ENCODE measurements around the gene NTM. TPM values are rescaled to one million over a fixed set of nuclear protein-coding genes. Genes with fewer than 3 reads are reported as not detected.

NTM gene
- total RNA-seq, 3 donors from 2014 or later: 0.66 to 9.0 (median 1.0) TPM

DNA sequence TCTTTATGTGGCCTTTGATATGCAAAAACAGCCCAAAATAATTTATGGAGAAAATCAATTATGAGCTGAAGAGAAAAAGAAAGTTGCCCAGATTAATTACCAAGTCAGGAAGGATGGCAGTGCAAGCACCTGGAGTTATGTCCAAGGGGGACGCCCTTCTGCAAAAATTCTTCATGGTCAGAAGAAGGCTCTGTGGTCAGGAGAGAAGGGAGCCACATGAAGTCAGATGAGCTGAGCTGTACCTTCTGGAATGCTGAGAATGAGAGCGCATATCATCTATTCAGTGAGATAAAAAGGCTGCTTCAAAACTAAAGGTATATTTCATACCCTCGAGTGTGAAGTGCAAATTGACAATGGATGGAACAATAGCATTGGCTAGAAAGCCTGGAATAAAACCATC, 607.4 kb downstream of the NTM start:
- H3K4me1 ChIP-seq: no peaks in the 10 kb centered on the region
- no peak for DNase-seq (ENCODE audit: low spot score in 2 of 2)
- no peak overlapping the region for H3K27ac ChIP-seq
- H3K9me3 ChIP-seq: no peaks in the 10 kb centered on the region
- TF ChIP-seq, protein P1, sequence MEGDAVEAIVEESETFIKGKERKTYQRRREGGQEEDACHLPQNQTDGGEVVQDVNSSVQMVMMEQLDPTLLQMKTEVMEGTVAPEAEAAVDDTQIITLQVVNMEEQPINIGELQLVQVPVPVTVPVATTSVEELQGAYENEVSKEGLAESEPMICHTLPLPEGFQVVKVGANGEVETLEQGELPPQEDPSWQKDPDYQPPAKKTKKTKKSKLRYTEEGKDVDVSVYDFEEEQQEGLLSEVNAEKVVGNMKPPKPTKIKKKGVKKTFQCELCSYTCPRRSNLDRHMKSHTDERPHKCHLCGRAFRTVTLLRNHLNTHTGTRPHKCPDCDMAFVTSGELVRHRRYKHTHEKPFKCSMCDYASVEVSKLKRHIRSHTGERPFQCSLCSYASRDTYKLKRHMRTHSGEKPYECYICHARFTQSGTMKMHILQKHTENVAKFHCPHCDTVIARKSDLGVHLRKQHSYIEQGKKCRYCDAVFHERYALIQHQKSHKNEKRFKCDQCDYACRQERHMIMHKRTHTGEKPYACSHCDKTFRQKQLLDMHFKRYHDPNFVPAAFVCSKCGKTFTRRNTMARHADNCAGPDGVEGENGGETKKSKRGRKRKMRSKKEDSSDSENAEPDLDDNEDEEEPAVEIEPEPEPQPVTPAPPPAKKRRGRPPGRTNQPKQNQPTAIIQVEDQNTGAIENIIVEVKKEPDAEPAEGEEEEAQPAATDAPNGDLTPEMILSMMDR (IDR thresholded peaks at IDR 0.05): no peak
- TF ChIP-seq POLR2AphosphoS5 (IDR thresholded peaks at IDR 0.05) (no peak), POLR2A (IDR thresholded peaks at IDR 0.05) (no peak)
- H3K4me3 ChIP-seq: no peak overlapping the region
- intact Hi-C loops (cut with DNase I; ENCODE audit: low total_unique reads): no loop called here
- no peaks in the 10 kb centered on the region for H3K36me3 ChIP-seq
- no peaks in the 10 kb centered on the region for H3K27me3 ChIP-seq

DNA sequence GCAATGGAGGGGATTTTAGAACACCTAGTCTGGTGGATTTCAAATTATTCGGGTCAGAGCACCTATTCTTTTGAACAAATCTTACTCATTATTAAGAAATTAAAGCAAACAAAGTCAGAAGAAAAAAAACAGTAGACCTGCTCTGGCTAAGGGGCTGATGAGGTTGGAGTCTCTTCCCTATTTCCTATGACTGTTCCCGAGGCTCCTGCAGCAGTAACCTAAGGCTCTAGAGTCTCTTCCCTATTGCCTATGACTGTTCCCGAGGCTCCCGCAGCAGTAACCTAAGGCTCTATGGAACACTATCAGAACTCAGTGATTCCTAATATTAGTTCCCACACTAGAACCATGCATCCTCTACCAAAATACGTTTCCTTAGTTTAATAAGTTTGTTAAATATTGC, 607.9 kb downstream of the NTM start:
- H3K4me1 ChIP-seq: no peaks in the 10 kb centered on the region
- no peaks in the 10 kb centered on the region for H3K27me3 ChIP-seq
- no peak for DNase-seq (ENCODE audit: low spot score in 2 of 2)
- H3K9me3 ChIP-seq: no peaks in the 10 kb centered on the region
- no peak overlapping the region for H3K4me3 ChIP-seq
- no peak overlapping the region for H3K27ac ChIP-seq
- H3K36me3 ChIP-seq: no peaks in the 10 kb centered on the region
- intact Hi-C loops (cut with DNase I; ENCODE audit: low total_unique reads): no loop called here
- TF ChIP-seq POLR2A (IDR thresholded peaks at IDR 0.05) (no peak), POLR2AphosphoS5 (IDR thresholded peaks at IDR 0.05) (no peak)
- TF ChIP-seq, protein P1 (IDR thresholded peaks at IDR 0.05): no peak

DNA sequence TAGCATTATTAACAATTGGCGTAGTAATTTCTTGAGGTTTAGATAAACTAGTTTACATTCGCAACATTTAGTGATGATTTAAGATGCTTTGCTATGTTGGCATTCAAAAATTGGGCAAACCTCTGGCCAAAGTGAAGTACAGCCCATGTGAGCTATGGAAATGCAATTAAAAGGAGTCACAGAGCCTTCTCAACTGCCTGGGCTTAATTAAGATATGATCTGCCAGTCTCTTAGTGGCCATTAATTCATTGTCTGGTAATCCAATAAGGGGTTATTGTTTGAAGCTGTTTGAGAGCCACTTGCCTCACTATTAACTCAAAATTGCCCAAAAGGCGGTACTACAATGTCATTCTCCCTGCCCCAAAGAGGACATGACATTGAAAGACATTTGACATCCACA, 608.9 kb downstream of the NTM start:
- TF ChIP-seq POLR2A (IDR thresholded peaks at IDR 0.05) (no peak), POLR2AphosphoS5 (IDR thresholded peaks at IDR 0.05) (no peak)
- TF ChIP-seq, protein P1 (IDR thresholded peaks at IDR 0.05): no peak
- intact Hi-C loops (cut with DNase I; ENCODE audit: low total_unique reads): no loop called here
- Histone ChIP-seq H3K36me3 (no peaks in the 10 kb centered on the region), H3K27me3 (no peaks in the 10 kb centered on the region), H3K27ac (no peak overlapping the region), H3K4me1 (no peaks in the 10 kb centered on the region), H3K4me3 (no peak overlapping the region), H3K9me3 (peaks cover 0 to 6% of the 10 kb centered on the region in 2 donors)
- DNase-seq (ENCODE audit: low spot score in 2 of 2): no peak

DNA sequence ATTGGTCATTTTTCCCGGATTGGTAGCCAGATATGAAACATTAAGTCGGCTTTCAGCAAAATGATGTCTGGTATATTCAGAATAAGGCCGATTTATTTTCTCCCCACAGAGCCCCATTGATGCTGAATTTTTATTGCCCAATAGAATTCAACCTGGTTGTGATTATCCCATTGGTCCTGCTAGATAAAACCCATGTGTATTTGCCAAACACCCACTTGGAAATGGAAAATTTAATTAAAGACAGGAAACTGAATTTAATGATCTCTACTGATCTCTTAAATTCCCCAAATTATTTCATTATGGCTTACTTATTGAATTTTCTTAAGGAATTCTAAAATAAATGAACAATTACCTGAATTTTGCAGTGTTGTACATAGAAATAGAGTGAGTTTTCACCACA, 609.8 kb downstream of the NTM start:
- DNase-seq (ENCODE audit: low spot score in 2 of 2): no peak
- no peaks in the 10 kb centered on the region for H3K27me3 ChIP-seq
- TF ChIP-seq POLR2AphosphoS5 (IDR thresholded peaks at IDR 0.05) (no peak), POLR2A (IDR thresholded peaks at IDR 0.05) (no peak)
- TF ChIP-seq, protein P1 (IDR thresholded peaks at IDR 0.05): no peak
- no peaks in the 10 kb centered on the region for H3K36me3 ChIP-seq
- no peaks in the 10 kb centered on the region for H3K4me1 ChIP-seq
- H3K4me3 ChIP-seq: no peak overlapping the region
- H3K9me3 ChIP-seq: peaks cover 0 to 6% of the 10 kb centered on the region in 2 donors
- intact Hi-C loops (cut with DNase I; ENCODE audit: low total_unique reads): no loop called here
- no peak overlapping the region for H3K27ac ChIP-seq

DNA sequence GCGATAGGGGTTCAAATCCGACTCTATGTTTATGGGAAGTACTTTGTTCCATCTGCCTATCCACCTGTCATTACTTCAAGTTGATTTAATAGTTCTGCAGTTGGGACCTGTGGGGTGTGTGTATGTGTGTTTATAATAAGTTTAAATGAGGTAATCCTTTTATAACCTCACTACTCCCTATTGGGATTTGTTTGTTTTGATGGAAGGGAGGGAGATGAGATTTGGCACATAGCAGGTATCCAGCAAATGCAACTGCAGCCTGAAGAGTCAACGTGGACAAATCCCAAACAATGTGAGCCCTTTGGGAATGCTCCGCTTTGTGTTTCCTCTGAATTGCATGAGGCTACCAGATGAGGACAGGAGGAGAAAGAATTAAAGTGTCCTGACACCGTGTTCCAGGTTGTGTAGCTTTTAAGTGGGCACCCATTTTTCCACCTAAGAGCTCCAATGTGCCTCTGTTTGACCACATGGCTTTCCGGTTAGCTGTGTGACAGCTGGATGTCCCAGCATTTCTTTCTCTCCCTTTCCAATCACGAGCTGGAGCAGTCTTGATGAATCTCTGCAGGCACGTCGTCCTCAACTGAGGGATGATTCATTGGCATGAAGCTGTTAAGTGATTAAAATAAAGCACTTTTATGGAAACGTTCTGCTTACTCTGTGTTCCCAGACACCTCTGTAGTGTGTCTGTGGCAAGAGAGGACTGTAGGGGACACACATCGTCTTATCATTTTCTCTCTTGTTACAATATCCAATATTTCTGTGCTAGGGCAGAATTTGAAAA, 610.7 kb downstream of the NTM start:
- Histone ChIP-seq H3K9me3 (peaks cover 0 to 6% of the 10 kb centered on the region in 2 donors), H3K27me3 (no peaks in the 10 kb centered on the region), H3K27ac (no peak overlapping the region), H3K4me1 (no peaks in the 10 kb centered on the region), H3K4me3 (no peak overlapping the region), H3K36me3 (no peaks in the 10 kb centered on the region)
- TF ChIP-seq POLR2A (IDR thresholded peaks at IDR 0.05): no peak
- TF ChIP-seq, protein P1 (IDR thresholded peaks at IDR 0.05): no peak
- intact Hi-C loops (cut with DNase I; ENCODE audit: low total_unique reads): no loop called here
- DNase-seq (ENCODE audit: low spot score in 2 of 2): no peak

Measured in breast epithelium (tissue), 4 donors.